ENCODE results near the gene EHD1.
"Not testable (repeated sequence)": the region's sequence is repeated elsewhere in the genome, so short reads cannot be mapped to it uniquely, and the experiment has no call there.

Gene EHD1

DNA sequence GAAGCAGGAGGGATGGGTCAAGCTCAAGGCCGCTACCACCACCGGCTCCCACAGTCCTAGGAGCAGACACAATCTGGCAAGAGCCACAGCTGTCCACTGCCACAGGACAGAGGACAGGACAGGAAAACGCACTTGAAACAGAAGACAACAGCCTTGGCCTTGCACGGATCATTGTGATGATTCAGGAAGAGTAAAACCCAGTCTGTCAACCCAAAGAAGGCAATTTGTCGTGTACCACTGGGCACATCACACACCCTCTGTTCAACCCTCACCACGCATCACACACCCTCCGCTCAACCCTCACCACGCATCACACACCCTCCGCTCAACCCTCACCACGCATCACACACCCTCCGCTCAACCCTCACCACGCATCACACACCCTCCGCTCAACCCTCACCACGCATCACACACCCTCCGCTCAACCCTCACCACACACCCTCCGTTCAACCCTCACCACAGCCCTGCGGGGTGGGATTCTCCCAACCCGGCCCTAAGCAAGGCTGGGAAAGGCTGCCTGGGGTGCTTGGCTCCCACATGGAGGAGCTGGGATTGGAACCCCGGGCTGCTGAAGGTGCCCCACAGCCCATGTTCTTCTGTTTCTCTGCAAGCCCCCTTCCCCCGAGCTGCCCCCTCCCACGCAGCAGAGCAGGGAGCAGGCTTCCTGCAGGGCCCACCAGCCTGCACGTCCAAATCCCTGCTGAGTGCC lies 22.7 kb downstream of the EHD1 start:
- no peak for DNase-seq

DNA sequence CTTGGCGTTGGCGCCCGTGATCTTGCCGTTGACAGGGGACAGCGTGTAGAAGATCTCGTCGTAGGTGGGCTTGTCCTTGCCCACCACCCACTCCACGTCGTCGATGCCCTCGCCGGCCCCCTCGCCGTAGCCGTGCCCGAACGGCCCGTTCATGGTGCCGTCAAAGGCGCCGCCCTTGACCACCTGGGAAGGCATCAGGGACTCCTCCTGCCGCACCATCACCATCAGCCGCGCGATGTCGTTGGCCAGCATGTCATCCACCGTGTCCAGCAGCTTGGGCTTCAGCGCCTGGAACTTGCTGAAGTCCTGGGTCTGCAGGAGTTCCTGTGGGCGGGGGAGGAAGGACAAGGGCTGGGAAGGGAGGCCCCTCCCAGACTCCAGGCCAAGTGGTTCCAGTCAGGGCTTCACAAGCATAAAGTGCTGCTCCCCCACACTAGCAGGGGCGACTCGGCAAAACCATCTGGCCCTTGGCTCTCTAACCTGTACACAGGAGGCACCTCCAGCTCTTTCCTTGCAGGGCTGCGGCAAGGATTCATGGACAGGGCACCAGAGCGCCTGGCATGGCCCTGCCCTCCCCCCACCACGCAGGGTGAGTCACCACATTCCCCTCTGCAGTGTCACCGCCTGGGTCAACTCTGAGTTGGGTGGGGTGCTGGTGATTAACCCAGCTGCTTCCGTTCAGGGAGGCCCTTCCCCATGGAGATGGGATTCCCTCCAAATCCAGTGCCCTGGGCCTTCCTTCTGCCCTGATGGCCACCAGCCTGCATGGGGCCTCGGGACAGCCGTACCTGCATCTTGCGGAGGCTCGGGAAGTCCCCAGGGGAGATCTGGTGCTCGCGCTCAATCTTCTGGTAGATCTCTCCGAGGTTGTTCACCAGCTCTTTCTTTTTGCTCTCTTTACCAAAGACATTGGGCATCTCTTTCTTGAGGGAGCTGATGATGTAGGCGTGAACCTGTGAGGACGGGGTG lies 23.6 kb downstream of the EHD1 start:
- peak; percentile 59 for DNase-seq

DNA sequence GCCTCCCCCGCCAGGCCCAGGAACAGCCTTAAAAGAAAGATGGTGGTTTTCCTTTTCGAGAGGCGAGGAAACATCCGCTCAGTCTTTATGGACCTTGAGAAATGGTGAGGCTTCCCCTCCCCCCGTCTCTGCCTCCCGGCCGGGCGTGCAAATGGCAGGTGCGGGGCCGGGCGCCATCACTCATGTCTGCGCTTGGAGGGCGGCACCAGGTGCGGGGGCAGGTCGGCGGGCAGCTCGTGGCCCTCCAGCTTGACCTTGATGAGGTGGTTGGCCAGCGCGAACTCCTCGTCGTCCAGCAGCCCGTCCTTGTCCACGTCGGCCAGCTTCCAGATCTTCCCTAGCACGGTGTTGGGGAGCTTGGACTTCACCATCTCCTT lies 24.3 kb downstream of the EHD1 start:
- no peak for DNase-seq

DNA sequence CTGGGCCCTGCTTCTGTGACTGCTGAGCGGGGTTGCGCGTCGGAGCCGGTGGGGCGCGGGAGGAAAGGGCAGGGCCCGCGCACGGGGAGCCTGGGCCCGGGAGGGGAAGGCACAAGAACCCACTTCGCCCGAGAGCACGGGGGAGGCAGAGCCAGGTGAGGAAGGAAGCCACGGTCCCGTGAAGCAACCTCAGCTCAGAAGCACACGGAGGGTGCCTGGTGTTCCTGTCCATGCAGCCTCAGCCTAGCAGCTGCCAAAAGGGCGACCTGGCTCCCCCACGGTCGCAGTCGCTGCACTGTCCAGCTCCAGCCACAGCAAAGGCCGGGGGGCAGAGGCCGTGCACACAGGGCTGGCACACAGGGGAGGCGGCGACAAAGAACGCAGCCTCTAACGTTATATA lies 24.7 kb downstream of the EHD1 start:
- DNase-seq: peak; percentile 23

DNA sequence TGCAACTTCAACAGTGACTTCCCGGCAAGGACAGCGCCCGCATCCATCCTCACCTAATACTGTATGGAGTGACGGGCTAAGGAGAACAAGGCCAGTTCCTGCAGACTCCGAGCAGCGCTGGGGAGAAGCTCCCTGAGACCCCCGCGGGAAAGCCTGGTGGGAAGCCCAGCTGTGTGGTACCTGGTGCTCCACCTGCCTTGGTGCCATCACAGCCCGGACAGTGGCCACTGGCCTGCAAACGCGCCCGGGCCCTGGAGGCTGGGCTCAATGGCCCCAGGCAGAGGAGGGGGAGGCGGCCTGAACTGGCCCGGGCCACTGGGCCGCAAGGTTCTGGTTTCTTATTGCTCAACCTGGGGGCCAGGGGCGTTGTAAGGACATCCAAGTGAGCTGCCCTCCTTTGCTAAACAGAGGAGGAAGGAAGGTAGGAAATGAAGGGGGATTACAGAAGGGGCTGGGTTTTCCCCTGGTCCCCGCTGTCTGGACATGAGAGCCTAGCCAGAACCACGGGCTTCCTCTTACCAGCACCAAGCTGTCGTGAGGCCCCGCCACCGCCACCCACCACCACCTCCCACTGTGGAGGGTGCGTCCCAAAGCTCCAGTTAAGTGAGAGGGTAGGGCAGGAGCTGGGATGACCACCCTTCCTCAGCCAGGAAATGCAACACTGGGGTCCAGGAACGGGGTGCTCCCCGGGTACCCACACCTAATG lies 25.5 kb downstream of the EHD1 start:
- no peak for DNase-seq

DNA sequence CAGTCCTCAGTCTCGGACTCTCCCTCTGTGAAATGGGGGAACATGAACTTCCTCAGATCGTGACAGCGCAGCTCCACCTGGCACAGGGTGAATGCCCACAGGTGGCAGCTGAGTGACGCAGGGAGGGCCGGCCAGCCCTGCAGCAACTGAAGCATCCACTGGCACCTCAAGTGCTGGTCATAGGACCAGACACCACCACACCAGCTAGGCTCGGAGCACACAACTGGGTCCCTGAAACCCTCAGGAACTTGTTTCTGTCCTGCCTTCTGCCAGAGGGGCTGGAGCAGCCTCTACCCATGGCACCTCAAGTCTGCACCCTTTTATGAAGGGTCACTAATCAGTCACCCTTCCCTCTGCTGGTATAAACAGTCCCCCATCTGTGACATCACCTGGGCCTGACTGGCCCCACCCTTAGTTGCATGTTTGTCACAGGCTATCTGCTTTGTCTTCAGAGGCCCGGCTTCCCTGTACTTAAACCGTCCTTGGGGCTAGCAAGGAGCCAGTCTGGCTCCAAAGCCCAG lies 26.5 kb downstream of the EHD1 start:
- DNase-seq: no peak

DNA sequence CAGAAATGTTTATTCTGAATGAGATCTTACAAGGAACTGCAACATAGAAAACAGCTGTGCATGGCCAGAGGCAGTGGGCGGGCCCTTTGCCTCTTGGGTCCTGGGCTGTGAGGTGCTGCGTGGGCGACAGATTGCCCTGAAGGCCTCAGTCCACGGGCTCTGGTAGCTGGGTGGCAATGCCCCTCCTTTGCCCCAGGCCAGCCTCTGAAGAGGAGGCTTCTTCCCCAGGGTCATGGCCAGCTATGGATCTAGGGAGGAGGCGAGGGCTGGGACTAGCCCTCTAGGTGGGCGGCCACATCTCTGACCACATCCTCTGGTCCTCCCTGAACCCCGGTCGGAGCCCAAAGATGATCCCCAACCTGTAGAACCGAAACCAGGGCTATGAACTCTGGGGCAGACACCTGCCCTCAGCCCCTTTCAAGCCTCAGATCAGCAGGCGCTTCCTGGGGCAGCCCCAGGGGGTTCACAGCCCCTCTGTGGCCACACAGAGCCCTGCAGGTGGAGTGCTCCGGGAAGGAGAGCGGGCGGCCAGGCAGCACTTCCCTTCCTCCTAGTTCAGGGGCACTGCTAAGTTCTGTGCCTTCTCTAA lies 27.3 kb downstream of the EHD1 start:
- peak; percentile 56 for DNase-seq

DNA sequence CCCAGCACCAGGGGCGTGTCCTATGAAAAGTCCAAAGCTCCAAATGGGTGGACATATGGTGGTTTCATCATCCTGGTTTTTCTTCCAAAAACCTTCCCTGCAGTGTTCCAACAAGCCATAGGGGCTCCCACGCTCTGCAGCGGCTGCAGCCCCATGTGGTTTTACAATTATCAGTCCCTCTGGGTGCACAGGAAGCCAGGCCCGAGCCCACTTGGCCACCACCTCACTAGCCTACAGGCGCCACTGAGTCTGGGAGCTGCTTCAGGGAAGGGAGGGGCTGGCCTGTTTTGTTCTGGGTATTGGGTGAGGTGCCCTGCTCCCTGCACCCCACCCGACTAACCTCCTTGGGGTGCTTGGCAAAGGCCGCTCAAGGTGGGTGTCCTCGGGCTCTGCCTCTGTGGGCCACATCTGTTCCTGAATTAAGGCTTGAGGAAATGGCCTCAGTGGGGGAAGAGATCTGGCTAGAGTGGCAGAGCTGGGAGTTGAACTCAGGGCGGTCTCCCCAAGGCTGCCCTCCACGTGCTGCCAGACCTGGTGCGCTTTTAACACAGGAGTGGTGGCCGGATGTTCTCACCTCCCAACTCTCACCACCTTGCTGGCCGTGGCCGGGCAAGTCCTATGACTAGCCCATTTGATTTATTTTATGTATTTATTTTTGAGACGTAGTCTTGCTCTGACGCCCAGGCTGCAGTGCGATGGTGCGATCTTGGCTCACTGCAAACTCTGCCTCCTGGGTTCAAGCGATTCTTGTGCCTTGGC lies 28.6 kb downstream of the EHD1 start:
- DNase-seq: no peak

DNA sequence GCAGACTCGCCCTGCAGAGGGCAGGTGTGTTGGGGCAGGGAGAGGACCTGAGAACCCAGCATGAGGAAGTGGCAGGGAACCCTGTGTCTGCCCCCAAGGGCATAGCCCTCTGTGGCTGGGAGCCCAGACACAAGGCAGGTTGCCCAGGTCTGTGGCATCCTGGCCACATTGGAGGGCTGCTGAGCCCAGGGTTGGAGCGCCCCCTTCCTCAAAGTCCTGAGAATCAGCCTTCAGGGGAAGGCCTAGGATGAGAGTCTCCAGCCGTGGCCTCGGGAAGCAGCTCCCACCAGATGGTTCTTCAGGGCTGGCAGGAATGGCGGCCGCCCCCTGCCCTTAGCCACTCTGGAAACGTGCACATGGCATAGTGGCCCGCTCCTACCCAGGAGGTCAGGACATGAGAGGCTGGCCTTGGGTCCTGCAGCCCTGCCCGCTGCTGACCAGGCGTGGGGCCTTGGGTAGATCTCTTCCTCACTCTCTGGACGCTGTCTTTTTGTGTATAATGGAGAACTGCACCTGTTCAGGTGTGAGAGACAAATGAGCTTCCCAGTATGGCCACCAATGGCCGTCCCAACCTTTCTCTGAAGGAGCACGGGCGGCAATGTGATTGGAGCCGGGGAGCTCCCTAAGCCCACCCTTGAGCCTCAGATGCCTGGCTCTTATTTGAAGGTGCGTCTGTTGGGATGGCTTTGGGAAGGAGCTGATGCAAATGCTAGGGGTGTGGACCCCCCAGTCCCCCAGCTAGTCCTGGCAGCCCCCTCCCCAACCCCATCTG lies 29.4 kb downstream of the EHD1 start:
- DNase-seq: no peak

DNA sequence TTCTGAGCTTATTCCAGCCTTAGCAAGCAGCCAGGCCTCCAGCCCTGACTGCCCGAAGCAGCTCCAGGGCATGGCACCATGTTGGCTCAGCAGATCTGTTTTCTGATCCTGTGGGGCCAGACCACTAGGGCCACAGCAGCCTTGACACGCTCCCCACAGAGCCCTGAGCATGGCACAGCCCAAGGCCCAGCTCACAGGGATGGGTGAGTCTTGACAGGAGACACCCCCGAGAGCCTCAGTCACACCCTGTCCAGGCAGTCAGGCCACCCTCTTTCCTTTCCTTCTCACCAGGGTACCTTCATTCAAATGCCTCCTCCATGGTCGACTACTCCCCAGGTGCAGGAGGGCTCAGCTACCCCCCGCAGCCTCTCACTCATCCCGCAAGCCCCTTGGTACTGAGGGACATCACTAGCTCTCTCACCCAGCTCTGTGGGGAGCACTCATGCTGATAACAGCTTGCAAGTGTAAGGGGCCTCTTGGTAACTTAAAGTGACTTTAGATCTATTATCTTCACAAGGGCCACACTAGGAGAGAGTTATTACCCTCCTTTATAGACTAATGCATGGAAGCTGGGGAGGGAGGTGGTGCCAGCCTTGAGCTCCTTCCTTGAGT lies 30.1 kb downstream of the EHD1 start:
- no peak for DNase-seq

DNA sequence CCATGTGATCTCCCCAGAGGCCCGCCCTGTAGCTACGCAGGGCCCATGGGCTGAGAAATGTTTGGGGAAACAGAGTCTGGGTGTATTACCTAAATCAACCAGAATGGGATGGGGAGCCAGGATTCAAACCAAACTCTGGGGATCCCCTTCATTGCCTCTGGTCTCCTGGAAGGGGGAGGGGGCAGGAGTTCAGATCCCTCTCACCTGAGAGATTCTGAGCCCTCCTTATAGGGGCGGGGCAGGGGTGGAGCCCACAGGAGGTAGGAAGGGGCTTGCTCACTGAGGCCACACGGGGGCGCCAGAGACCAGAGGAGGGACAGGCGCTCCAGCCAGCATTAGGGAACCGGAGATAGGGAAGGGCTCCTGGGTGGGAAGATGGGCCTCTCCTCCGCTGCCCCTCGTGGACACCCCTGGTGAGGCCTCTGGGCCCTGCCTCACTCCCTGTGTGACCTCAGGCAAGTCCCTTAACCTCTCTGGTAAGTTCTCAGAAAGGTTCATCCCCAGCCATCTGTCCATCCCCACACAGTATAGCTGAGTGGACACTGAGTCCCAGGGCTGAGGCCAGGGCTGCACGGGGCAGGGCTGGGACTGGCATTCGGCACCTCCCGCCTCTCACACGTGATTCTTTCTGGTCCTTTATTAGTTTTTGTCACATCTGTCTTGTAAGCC lies 31.3 kb downstream of the EHD1 start:
- peak; percentile 86 for DNase-seq

DNA sequence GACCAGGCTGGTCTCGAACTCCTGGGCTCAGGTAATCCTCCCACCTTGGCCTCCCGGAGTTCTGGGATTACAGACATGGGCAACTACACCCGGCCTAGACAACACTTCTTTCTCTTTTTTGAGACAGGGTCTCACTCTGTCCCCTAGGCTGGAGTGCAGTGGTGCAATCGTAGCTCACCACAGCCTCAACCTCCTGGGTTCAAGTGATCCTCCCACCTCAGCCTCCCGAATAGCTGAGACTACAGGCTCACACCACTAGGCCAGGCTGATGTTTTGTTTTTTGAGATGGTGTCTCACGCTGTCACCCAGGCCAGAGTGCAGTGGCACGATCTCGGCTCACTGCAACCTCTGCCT lies 32.7 kb downstream of the EHD1 start:
- DNase-seq: not testable (repeated sequence)

DNA sequence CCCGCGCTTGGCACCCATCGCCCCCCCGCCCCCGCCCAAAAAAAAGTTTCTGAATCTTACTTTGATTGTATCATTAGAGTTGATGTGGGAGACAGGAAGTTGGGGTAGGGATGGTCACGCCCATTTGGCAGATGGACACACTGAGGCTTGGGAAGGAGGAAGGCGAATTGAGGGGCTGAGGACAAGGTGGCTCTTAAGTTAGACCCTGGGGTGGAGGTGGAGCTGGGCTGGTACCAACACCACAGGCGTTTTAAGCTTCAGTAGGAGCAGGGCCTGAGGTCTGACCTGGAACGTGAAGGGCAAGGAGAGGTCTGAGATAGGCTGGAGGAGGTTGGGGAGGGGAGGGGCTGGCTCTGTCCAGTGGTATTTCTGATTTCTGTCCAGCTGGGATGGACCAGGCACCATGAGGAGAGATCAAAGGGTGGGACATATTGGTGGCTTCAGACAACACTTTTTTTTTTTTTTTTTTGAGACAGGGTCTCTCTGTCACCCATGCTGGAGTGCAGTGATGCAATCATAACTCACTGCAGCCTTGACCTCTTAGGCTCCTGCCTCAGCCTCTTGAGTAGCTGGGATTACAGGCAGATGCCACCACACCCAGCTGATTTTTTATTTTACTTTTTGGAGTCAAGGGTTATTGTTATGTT lies 33.2 kb downstream of the EHD1 start:
- no peak for DNase-seq

DNA sequence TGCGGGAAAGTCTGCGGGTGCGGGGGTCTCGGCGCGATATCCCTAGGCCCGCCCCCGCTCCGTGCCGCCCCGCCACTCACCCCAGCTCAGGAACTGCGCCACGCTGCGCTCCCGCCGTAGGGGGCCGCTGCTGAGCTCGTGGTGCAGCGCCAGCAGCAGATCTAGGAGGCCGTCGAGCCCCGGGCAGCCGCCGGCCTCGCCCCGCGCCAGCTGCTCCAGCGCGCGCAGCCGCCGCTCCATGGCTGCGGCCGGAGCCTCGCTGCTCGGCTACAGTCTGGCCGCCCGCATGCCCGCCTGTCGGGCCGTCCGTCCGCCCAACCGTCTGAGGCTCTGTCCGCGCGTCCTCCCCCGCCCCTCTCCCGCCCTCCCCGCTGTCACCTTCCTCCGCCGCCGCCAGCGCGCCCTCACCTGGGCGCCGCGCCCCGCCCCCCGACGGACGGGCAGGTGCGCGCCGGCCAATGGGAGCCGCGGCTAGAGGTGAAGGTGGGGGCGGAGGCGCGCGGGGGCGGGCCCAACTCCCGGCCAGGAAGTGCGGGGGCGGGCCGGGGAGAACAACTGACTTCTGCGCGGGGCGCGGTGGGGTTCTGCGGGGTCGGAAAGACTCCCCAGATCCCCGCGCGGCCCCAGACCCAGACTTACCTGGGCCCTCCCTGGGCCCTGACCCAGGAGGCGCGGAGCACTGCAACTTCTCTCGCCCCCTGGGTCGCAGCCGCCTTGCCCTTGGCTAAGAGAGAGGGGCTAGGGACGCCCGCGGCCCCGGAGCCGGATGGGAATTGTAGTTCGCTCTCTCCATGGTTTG lies 33.9 kb downstream of the EHD1 start, which contains the start of gene CDC42BPG:
CDC42BPG (minus strand) TSS at position 324 of the 799 bp plus-strand sequence; CDS start at position 240, 84 bp downstream.
- peak; percentile 71 for DNase-seq

DNA sequence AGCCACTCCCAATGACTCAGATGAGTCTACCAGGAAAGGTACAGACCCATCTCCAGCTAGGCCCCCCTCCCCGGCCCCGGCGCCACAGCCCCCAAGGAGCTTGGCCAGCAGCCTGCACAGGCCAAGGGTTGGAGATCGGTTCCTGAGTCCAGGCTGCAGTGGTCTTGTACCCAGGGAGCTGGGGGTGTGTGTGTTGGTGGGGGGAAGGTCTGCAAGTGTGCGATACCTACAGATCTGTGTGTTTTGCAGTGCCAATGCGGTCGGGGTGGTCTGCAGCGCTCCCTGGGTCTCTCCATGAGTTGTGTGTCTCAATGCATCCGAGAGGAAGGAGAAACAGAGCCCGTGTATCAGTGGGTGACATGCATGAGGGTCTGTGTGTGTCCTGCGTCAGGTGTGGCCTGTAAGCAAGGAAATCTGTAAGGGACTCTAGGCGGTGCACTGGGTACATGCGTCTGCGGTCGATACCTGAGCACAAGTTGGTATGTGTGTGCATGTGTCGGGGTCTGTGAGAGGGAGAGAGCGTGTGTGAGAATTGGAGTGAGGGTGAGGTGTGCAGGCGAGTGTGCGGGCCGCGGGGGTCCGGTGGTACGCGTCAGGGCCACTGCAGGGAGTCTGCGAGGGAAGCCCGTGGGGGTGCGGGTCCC lies 34.6 kb downstream of the EHD1 start:
- no peak for DNase-seq

DNA sequence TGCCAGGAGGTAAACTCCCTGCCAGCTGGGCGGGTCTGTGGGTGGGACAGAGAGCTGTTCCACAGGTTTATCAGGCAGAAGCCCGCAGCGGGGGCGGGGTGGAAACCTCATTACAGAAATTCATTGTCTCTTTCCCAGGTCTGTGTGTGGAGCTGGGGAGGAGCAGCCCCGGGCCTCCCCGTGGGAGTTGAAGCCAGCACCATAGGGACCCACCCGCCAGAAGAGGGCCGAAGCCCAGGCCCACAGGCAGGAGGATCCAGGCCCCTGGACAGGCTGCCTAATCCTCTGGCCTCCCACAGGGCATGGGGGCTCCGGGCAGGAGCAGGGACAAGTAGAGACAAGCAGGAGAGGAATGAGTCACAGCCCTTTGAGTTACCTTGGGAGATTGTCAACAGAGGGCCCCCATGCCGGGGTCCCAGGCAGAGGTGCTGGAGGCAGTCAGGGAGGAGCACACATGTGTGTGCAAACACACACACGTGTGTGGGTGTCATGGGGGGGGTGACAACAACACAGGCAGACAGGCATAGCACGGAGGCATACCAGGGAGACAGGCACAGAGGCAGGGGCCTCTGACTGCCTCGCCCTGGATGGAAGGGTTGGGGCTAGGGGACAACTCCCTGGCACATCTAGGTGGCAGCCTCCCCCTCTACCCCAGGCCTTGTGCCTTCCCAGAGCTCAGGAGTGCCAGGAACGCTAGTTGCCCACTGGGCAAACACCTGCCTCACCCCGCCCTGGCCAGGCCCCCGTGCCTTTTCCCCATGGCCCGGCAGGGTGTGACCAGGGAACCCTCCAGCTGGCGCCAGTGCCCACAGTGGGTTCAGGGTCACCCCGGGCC lies 35.4 kb downstream of the EHD1 start:
- no peak for DNase-seq

DNA sequence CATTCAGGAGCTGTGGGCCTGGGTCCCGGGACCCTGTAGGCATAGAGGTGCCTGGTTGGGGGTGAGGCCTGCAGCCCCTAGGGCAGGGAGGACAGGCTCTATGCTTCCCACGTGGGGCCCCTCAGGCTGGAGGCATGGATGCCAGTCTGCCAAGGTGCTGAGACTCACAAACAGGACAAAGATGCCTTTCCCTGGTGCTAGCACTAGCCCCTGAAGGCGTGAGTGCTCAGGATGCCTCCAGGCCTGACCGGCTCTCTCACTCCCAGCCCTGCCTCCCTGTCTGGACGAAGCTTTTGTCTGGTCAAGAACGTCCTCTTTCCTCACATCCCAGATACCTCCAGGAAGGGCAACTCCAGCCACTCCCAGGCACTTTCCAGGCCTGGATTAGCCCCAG lies 36.1 kb downstream of the EHD1 start:
- DNase-seq: no peak

Data from CD4-positive, alpha-beta T cell treated with Interleukin-4 for 4 hours (primary cell).